Glutamatergic neuron (in vitro differentiated cells): ENCODE data around the gene CRYBG1. TPM values are rescaled to one million over a fixed set of nuclear protein-coding genes. Genes with fewer than 3 reads are reported as not detected.

Experiments
- DNase-seq: peaks from one replicate; pipeline ENCODE4 v3.0.0; 2022
- H3K27ac Mint-ChIP-seq: one replicate; pipeline ENCODE4 v1.8.0; 2020; ENCODE audit warnings: mild to moderate bottlenecking, mixed read lengths, inconsistent platforms; ENCODE audit not compliant: unreplicated experiment
- H3K27me3 Mint-ChIP-seq: one replicate; pipeline ENCODE4 v1.8.0; 2020; ENCODE audit warnings: mild to moderate bottlenecking, moderate library complexity, mixed read lengths, inconsistent platforms; ENCODE audit not compliant: unreplicated experiment
- H3K36me3 Mint-ChIP-seq: one replicate; pipeline ENCODE4 v1.8.0; 2020; ENCODE audit warnings: mild to moderate bottlenecking, mixed read lengths, inconsistent platforms; ENCODE audit not compliant: unreplicated experiment
- H3K4me1 Mint-ChIP-seq: one replicate; pipeline ENCODE4 v1.8.0; 2020; ENCODE audit warnings: mild to moderate bottlenecking, low read depth, mixed read lengths, inconsistent platforms; ENCODE audit not compliant: unreplicated experiment
- H3K4me3 Mint-ChIP-seq: one replicate; pipeline ENCODE4 v1.8.0; 2020; ENCODE audit warnings: mild to moderate bottlenecking, mixed read lengths, inconsistent platforms; ENCODE audit not compliant: unreplicated experiment
- H3K9me3 Mint-ChIP-seq: one replicate; pipeline ENCODE4 v1.8.0; 2020; ENCODE audit warnings: mild to moderate bottlenecking, moderate library complexity, mixed read lengths, inconsistent platforms; ENCODE audit not compliant: unreplicated experiment
- total RNA-seq: library from RNA; stranded (reverse); fragmentation: NEBNext Ultra II Directional; extraction: Animal tissue kit (Norgen Biotek cat#: 25700); gene quantifications from one replicate; pipeline ENCODE4 v1.2.1, GENCODE V29; 2021; ENCODE audit not compliant: unreplicated experiment
- TF ChIP-seq, protein P1 (sequence below): fragments of 200-600 bp; sonication (generic); IDR thresholded peaks from one replicate; pipeline ENCODE4 v1.5.0; 2021; ENCODE audit not compliant: partially characterized antibody, unreplicated experiment

Gene CRYBG1
- total RNA-seq, 1 donor from 2014 or later: 0.15 TPM

DNA sequence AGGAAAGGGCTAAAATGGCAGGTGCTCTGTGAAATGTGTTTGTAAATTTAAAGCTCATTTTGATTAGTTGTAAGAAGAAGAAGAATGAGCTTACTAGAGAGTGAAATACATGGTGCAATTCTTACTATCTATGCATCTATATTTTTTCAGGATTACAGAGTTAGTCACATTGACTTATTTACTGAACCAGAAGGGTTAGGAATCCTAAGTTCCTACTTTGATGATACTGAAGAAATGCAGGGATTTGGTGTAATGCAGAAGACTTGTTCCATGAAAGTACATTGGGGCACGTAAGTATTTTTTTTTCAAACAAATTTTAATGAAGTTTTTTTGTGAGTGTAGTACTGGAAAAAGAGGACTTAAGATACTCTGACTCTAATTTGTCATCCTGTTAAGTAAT lies 169.5 kb downstream of the CRYBG1 start:
- Mint-ChIP-seq H3K27me3 (no peaks in the 10 kb centered on the region), H3K4me3 (no peak overlapping the region), H3K4me1 (no peaks in the 10 kb centered on the region), H3K9me3 (no peaks in the 10 kb centered on the region), H3K27ac (no peak overlapping the region), H3K36me3 (no peaks in the 10 kb centered on the region)
- DNase-seq: no peak
- TF ChIP-seq, protein P1, sequence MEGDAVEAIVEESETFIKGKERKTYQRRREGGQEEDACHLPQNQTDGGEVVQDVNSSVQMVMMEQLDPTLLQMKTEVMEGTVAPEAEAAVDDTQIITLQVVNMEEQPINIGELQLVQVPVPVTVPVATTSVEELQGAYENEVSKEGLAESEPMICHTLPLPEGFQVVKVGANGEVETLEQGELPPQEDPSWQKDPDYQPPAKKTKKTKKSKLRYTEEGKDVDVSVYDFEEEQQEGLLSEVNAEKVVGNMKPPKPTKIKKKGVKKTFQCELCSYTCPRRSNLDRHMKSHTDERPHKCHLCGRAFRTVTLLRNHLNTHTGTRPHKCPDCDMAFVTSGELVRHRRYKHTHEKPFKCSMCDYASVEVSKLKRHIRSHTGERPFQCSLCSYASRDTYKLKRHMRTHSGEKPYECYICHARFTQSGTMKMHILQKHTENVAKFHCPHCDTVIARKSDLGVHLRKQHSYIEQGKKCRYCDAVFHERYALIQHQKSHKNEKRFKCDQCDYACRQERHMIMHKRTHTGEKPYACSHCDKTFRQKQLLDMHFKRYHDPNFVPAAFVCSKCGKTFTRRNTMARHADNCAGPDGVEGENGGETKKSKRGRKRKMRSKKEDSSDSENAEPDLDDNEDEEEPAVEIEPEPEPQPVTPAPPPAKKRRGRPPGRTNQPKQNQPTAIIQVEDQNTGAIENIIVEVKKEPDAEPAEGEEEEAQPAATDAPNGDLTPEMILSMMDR: no peak

DNA sequence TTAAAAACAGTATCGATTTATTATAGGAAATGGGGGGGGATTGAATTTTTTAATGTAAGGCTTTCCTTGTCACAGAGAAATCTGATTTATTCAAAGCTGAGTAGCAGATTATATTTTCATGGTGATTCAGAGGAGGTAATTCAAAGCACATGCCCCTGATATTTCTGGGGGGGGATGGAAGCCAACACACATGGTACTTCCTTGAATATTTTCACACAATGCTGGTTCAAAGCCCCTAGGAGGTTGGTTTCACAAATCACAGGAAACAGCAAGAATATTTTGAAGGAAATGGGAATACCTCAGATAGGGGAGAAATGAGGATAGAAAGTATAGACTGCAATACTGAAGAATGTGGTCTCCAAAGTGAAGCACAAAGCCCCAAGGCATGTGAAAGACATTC lies 170.0 kb downstream of the CRYBG1 start:
- H3K27me3 Mint-ChIP-seq: no peaks in the 10 kb centered on the region
- no peaks in the 10 kb centered on the region for H3K4me1 Mint-ChIP-seq
- DNase-seq: no peak
- H3K4me3 Mint-ChIP-seq: no peak overlapping the region
- H3K9me3 Mint-ChIP-seq: no peaks in the 10 kb centered on the region
- H3K27ac Mint-ChIP-seq: no peak overlapping the region
- TF ChIP-seq, protein P1: no peak
- no peaks in the 10 kb centered on the region for H3K36me3 Mint-ChIP-seq

DNA sequence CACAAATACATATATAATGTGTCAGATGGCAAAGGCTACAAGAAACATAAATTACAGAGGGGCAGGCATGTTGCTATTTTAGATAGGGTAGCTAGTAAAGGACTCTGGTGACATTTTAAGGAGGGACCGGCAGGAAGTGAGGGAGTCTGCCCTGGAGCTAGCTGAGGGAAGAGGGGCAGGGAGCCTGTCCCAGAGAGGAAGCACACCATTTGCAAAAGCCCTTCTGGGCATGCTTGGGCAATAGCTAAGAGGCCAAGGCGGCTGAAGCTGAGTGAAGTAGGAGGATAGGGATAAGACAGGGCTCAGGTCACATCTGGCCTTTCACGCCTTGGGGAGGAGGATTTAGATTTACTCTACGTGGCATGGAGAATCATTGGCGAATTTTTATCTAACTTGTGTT lies 172.5 kb downstream of the CRYBG1 start:
- no peak for DNase-seq
- H3K36me3 Mint-ChIP-seq: no peaks in the 10 kb centered on the region

DNA sequence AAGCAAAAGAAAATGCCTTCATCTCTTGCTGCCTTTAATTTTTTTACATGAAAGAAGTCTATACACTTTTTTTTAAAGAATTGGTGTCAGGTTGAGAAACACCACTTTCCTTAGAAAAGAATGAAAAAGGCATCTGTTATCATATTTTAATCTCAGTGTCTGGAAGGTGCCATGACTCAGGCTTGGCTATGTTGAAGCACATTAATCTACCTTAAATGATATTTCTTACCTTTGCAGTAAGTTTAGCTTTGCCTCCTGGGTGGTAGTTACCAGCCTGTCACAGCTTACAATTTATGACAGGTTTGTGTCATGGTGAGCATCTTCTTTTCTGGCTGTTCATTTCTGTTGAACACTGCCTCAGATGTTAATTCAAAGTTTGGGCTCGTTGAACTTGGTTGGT lies 173.5 kb downstream of the CRYBG1 start:
- Mint-ChIP-seq H3K27me3 (no peaks in the 10 kb centered on the region), H3K27ac (no peak overlapping the region), H3K9me3 (no peaks in the 10 kb centered on the region), H3K4me1 (no peaks in the 10 kb centered on the region), H3K36me3 (no peaks in the 10 kb centered on the region), H3K4me3 (no peak overlapping the region)
- TF ChIP-seq, protein P1: no peak
- no peak for DNase-seq

More for the DNA sequence above, 172.5 kb downstream of the CRYBG1 start:
- no peaks in the 10 kb centered on the region for H3K9me3 Mint-ChIP-seq
- H3K27me3 Mint-ChIP-seq: no peaks in the 10 kb centered on the region
- no peak overlapping the region for H3K27ac Mint-ChIP-seq
- no peaks in the 10 kb centered on the region for H3K4me1 Mint-ChIP-seq
- TF ChIP-seq, protein P1: no peak
- H3K4me3 Mint-ChIP-seq: no peak overlapping the region

DNA sequence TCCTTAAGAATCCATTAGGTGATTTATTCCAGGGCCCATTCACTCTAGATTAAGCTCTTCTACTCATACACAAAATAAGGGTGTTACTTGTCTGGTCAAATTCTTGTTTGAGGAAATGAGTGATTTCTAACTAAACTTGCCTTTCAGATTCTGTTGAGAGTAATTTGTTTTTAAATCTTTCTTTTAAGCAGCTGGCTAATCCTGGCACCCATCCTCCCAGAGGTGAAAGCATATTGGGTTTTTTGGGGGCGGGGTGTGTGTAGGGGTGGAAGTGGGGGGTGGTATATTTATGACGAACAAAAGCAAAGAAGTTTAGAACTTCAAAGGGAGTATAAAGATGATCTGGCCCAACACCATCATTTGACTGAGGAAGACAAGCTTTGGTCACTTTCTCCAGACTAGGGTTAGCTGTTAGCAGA lies 174.1 kb downstream of the CRYBG1 start:
- no peaks in the 10 kb centered on the region for H3K9me3 Mint-ChIP-seq
- no peaks in the 10 kb centered on the region for H3K27me3 Mint-ChIP-seq
- TF ChIP-seq, protein P1: no peak
- H3K27ac Mint-ChIP-seq: no peak overlapping the region
- DNase-seq: no peak
- H3K4me1 Mint-ChIP-seq: peaks cover 4% of the 10 kb centered on the region
- no peak overlapping the region for H3K4me3 Mint-ChIP-seq
- H3K36me3 Mint-ChIP-seq: no peaks in the 10 kb centered on the region
